Measurements from ENCODE around the gene NR6A1.

NR6A1 gene

GRCh38 chr9:124639637-124640036 is 131.5 kb downstream of the NR6A1 start:
- ATAC-seq, result no peak
- TF ChIP-seq ZNF8 (CRISPR knock-in tag; IDR thresholded peaks at IDR 0.05) (no peak), SNAI2 (CRISPR knock-in tag; IDR thresholded peaks at IDR 0.05) (no peak), OSR1 (CRISPR knock-in tag; IDR thresholded peaks at IDR 0.05) (no peak), ESRRG (CRISPR knock-in tag; IDR thresholded peaks at IDR 0.05) (no peak), TCF4 (CRISPR knock-in tag; IDR thresholded peaks at IDR 0.05; ENCODE audit: borderline replicate concordance) (no peak), ZFP30 (CRISPR knock-in tag; IDR thresholded peaks at IDR 0.05) (no peak), PATZ1 (CRISPR knock-in tag; IDR thresholded peaks at IDR 0.05; ENCODE audit: borderline replicate concordance) (no peak), TOX (CRISPR knock-in tag; IDR thresholded peaks at IDR 0.05; ENCODE audit: borderline replicate concordance) (no peak), ZFP3 (CRISPR knock-in tag; IDR thresholded peaks at IDR 0.05) (no peak), ZC3H10 (CRISPR knock-in tag; IDR thresholded peaks at IDR 0.05) (no peak), ISL1 (CRISPR knock-in tag; IDR thresholded peaks at IDR 0.05) (no peak), ZNF565 (CRISPR knock-in tag; conservative IDR thresholded peaks at IDR 0.05; ENCODE audit: low read depth) (no peak), POU6F1 (CRISPR knock-in tag; IDR thresholded peaks at IDR 0.05; ENCODE audit: borderline replicate concordance, low read depth) (no peak), PPARA (CRISPR knock-in tag; IDR thresholded peaks at IDR 0.05; ENCODE audit: borderline replicate concordance) (no peak), BACH2 (CRISPR knock-in tag; IDR thresholded peaks at IDR 0.05; ENCODE audit: borderline replicate concordance) (no peak), GLIS3 (CRISPR knock-in tag; IDR thresholded peaks at IDR 0.05) (no peak), CREB5 (CRISPR knock-in tag; IDR thresholded peaks at IDR 0.05; ENCODE audit: low read depth) (no peak), ZNF70 (CRISPR knock-in tag; IDR thresholded peaks at IDR 0.05) (no peak)
- TF ChIP-seq, protein P1, sequence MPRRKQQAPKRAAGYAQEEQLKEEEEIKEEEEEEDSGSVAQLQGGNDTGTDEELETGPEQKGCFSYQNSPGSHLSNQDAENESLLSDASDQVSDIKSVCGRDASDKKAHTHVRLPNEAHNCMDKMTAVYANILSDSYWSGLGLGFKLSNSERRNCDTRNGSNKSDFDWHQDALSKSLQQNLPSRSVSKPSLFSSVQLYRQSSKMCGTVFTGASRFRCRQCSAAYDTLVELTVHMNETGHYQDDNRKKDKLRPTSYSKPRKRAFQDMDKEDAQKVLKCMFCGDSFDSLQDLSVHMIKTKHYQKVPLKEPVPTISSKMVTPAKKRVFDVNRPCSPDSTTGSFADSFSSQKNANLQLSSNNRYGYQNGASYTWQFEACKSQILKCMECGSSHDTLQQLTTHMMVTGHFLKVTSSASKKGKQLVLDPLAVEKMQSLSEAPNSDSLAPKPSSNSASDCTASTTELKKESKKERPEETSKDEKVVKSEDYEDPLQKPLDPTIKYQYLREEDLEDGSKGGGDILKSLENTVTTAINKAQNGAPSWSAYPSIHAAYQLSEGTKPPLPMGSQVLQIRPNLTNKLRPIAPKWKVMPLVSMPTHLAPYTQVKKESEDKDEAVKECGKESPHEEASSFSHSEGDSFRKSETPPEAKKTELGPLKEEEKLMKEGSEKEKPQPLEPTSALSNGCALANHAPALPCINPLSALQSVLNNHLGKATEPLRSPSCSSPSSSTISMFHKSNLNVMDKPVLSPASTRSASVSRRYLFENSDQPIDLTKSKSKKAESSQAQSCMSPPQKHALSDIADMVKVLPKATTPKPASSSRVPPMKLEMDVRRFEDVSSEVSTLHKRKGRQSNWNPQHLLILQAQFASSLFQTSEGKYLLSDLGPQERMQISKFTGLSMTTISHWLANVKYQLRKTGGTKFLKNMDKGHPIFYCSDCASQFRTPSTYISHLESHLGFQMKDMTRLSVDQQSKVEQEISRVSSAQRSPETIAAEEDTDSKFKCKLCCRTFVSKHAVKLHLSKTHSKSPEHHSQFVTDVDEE (CRISPR knock-in tag; IDR thresholded peaks at IDR 0.05), result no peak

GRCh38 chr9:124635285-124635684 is 135.8 kb downstream of the NR6A1 start:
- no peak for ATAC-seq
- no peak for TF ChIP-seq CSDC2 (CRISPR knock-in tag; IDR thresholded peaks at IDR 0.05)
- TF ChIP-seq PPARA (CRISPR knock-in tag; IDR thresholded peaks at IDR 0.05; ENCODE audit: borderline replicate concordance), result no peak
- TF ChIP-seq, protein P2, sequence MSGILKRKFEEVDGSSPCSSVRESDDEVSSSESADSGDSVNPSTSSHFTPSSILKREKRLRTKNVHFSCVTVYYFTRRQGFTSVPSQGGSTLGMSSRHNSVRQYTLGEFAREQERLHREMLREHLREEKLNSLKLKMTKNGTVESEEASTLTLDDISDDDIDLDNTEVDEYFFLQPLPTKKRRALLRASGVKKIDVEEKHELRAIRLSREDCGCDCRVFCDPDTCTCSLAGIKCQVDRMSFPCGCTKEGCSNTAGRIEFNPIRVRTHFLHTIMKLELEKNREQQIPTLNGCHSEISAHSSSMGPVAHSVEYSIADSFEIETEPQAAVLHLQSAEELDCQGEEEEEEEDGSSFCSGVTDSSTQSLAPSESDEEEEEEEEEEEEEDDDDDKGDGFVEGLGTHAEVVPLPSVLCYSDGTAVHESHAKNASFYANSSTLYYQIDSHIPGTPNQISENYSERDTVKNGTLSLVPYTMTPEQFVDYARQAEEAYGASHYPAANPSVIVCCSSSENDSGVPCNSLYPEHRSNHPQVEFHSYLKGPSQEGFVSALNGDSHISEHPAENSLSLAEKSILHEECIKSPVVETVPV (CRISPR knock-in tag; IDR thresholded peaks at IDR 0.05), result no peak
- TF ChIP-seq ARNTL (CRISPR knock-in tag; IDR thresholded peaks at IDR 0.05; ENCODE audit: borderline replicate concordance, low read depth), result no peak
- TF ChIP-seq BACH2 (CRISPR knock-in tag; IDR thresholded peaks at IDR 0.05; ENCODE audit: borderline replicate concordance), result no peak
- TF ChIP-seq RARB (CRISPR knock-in tag; IDR thresholded peaks at IDR 0.05), result no peak
- no peak for TF ChIP-seq ZC3H10 (CRISPR knock-in tag; IDR thresholded peaks at IDR 0.05)
- TF ChIP-seq ESRRG (CRISPR knock-in tag; IDR thresholded peaks at IDR 0.05), result no peak
- no peak for TF ChIP-seq PATZ1 (CRISPR knock-in tag; IDR thresholded peaks at IDR 0.05; ENCODE audit: borderline replicate concordance)
- no peak for TF ChIP-seq TCF4 (CRISPR knock-in tag; IDR thresholded peaks at IDR 0.05; ENCODE audit: borderline replicate concordance)
- no peak for TF ChIP-seq CREB5 (CRISPR knock-in tag; IDR thresholded peaks at IDR 0.05; ENCODE audit: low read depth)
- TF ChIP-seq ZNF8 (CRISPR knock-in tag; IDR thresholded peaks at IDR 0.05), result no peak
- TF ChIP-seq, protein P1 (CRISPR knock-in tag; IDR thresholded peaks at IDR 0.05), result no peak
- TF ChIP-seq OSR1 (CRISPR knock-in tag; IDR thresholded peaks at IDR 0.05), result no peak
- no peak for TF ChIP-seq ZFP3 (CRISPR knock-in tag; IDR thresholded peaks at IDR 0.05)

Measured in SK-N-SH treated with all-trans-retinoic acid at 6 μM for 48 hours (cell line).